Right lobe of liver (tissue), 6 donors: ENCODE measurements around the gene CHN1. TPM values are rescaled to one million over a fixed set of nuclear protein-coding genes. Genes with fewer than 3 reads are reported as not detected.

ENCODE experiments used
- ATAC-seq, 4 donors: fragments of 200-7000 bp; cut with Tn5 transposase; one replicate each; pipeline ENCODE4 v1.9.1; 2020; ENCODE audit warnings: mild to moderate bottlenecking in 4 of 4, moderate library complexity in 4 of 4
- DNase-seq, 3 donors: peaks; one replicate each; pipeline ENCODE4 v3.0.0-alpha.2; 2020
- H3K27ac ChIP-seq, 3 donors: fragments of 200-600 bp; one replicate each; pipeline ENCODE4 v1.8.0; 2022
- H3K27me3 ChIP-seq, 2 donors: fragments of 200-600 bp; one replicate each; pipeline ENCODE4 v1.8.0; 2022
- H3K36me3 ChIP-seq, 4 donors: fragments of 200-600 bp; sonication (generic) in 1 of 4; one replicate each; pipeline versions ENCODE4 v1.5.1 to v1.8.0; 2017 to 2022; ENCODE audit warnings: control low read depth in 1 of 4
- H3K4me1 ChIP-seq, 4 donors: fragments of 200-600 bp; sonication (generic) in 1 of 4; one replicate each; pipeline versions ENCODE4 v1.5.1 to v1.8.0; 2017 to 2022; ENCODE audit warnings: control low read depth in 1 of 4
- H3K4me3 ChIP-seq, 3 donors: fragments of 200-600 bp; one replicate each; pipeline ENCODE4 v1.8.0; 2022
- H3K9me3 ChIP-seq, 4 donors: fragments of 200-600 bp; sonication (generic) in 1 of 4; one replicate each; pipeline versions ENCODE4 v1.5.1 to v1.8.0; 2017 to 2022; ENCODE audit warnings: control low read depth in 1 of 4
- CTCF ChIP-seq, 4 donors: fragments of 200-600 bp in 3 of 4; fragments of 450-650 bp in 1 of 4; IDR thresholded peaks; one replicate each; pipeline versions ENCODE4 v1.5.1 to v1.8.0; 2016 to 2022; ENCODE audit warnings: antibody characterized with exemption in 4 of 4, mild to moderate bottlenecking in 2 of 4
- POLR2A ChIP-seq: fragments of 450-650 bp; IDR thresholded peaks from one replicate; pipeline ENCODE4 v1.6.1; 2017; ENCODE audit warnings: antibody characterized with exemption, mild to moderate bottlenecking
- WGBS: methylation state at CpG from one replicate; pipeline ENCODE4 v1.1.6; 2018; ENCODE audit warnings: low coverage, low lambda C conversion rate; ENCODE audit not compliant: insufficient coverage; ENCODE audit errors: missing lambda C conversion rate; 5-methylcytosine and 5-hydroxymethylcytosine counted together
- intact Hi-C, 2 donors: fragments of 100-400 bp; cut with DNase I; formaldehyde crosslinking; loops; one replicate each; pipeline versions ENCODE4 v1.11.2 to v1.14.1; 2022
- total RNA-seq, 6 experiments: library from RNA; depleted of rRNA in 2 of 6; stranded (reverse); fragments of >200 nt in 2 of 6; fragmentation: NEBNext Ultra II Directional in 3 of 6; extraction: Animal tissue kit (Norgen Biotek cat#: 25700) in 3 of 6; gene quantifications; one replicate each; pipeline versions ENCODE4 v1.1.0 to v1.2.4, GENCODE V29; 2016 to 2023
- donor health status: DM: no; HTN: yes; CAD: no.
- donor health status: DM: no; HTN: no; CAD: no.
- donor health status: DM: no; HTN: no; CAD: no.
- donor health status: DM: no; HTN: yes; CAD: no.
- donor health status: DM: no; HTN: yes; CAD: no.

The CHN1 gene
- total RNA-seq, 6 experiments from 2014 or later: 1.0 to 2.8 (median 1.4) TPM

DNA sequence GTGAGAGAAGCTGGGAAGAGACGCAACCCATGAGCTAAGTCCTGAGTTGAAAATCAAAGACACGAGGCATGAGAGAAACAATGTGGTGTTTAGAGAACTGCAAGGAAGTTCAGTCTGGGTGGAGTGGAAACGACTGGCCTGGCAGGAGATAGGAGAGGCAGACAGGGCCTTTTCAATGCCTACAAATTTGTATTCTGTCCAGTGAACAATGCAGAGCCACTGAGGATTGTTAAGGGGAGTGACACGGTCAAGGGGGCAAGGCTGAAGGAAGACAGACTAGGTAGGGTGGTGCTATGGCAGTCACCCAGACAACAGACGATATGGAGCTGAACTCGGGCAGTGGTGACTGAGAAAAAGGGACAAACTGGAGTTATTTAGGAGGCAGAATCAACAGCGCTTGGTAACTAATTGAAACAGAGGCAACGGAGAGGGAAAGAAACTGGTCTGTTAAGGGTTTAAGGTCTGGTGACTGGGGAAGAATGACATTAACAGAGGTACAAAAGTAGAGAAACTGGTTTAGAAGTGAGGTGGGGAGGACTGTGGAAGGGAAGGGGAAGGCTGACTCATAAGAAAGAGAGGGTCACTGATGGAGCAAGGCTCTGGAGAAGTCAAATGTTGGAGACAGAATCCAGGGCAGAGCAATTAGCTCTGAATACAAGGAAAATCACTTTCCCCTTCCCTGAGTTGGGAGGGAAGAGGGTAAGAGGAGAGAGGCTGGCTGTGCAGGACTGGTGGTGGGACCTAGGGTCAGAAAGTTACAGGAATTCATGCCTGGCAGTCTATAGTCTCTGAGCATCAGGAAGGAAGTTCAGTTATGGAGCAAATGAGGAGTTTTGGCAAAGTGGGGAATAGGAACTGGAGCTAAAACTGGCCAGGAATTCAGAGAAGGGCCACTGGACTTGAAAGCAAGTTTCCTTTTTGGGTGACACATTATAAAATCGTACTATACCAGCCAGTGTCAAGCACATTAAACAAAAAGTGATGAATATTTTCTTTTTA, 177.5 kb downstream of the CHN1 start:
- H3K4me1 ChIP-seq: no peaks in the 10 kb centered on the region

DNA sequence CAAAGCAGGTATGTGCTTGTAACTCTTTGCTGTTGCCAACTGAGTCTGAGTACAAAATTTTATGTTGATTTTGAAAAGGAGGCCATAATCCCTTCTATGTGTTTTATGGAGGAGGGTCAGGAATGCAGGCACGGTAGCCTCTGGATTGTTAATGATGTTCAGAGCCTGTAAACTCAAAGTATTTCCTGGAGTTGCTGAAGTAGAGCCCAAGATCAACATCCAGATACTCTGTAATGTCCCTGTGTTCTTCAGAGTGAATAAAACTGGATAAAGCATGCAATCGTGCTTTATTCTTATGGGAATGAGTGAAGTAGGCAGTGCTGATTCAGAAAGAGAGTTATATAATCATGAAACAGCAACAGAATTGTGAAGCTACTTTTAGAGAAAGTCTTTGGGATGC, 179.1 kb downstream of the CHN1 start:
- TF ChIP-seq POLR2A (no peak), CTCF (IDR thresholded peaks at IDR 0.05) (no peak)
- Histone ChIP-seq H3K4me3 (no peak overlapping the region), H3K4me1 (no peaks in the 10 kb centered on the region), H3K36me3 (no peaks in the 10 kb centered on the region), H3K27me3 (no peaks in the 10 kb centered on the region), H3K27ac (no peak overlapping the region), H3K9me3 (no peaks in the 10 kb centered on the region)
- WGBS: 54% methylated on average over 2 of the region's 2 CpGs
- no peak for DNase-seq
- intact Hi-C loops: no loop called here
- ATAC-seq: no peak

More for the DNA sequence above, 177.5 kb downstream of the CHN1 start:
- intact Hi-C loops: no loop called here
- ATAC-seq (peak; percentile 26 to 50 (median 31)), DNase-seq (no peak)
- no peaks in the 10 kb centered on the region for H3K27me3 ChIP-seq
- H3K9me3 ChIP-seq: no peaks in the 10 kb centered on the region
- no peak overlapping the region for H3K4me3 ChIP-seq
- no peaks in the 10 kb centered on the region for H3K36me3 ChIP-seq
- TF ChIP-seq POLR2A (no peak), CTCF (IDR thresholded peaks at IDR 0.05) (no peak)
- WGBS: 48% methylated on average over 9 of the region's 9 CpGs
- peak overlapping the region in 1 of 3 donors; percentile 5 for H3K27ac ChIP-seq

- DNase-seq: no peak
- no peaks in the 10 kb centered on the region for H3K4me1 ChIP-seq
- no peak for TF ChIP-seq CTCF (IDR thresholded peaks at IDR 0.05)
- TF ChIP-seq POLR2A: no peak
- ATAC-seq: no peak
- no peaks in the 10 kb centered on the region for H3K9me3 ChIP-seq
- no peaks in the 10 kb centered on the region for H3K36me3 ChIP-seq
- no peak overlapping the region for H3K27ac ChIP-seq
- H3K4me3 ChIP-seq: no peak overlapping the region
- H3K27me3 ChIP-seq: no peaks in the 10 kb centered on the region
- intact Hi-C loops: no loop called here
Observed at GRCh38 chr2:174824068-174824467, 181.1 kb downstream of the CHN1 start.

DNA sequence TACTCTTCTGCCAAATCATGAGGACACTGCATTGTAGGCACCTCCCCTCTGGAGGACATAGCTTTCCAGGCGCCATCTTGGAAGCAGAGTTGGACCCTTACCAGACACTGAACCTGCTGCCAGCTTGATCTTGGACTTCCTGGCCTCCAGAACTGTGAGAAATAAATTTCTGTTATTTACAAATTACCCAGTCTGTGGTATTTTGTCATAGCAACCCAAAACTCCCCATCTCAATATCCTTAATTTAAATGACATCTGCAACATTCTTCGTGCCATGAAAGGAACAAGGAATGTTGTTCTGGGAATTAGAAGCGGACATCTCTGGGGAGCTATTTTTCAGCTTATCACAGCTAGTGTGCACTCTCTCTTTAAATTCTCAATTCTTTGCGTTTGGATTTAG, 183.6 kb downstream of the CHN1 start:
- Histone ChIP-seq H3K4me3 (no peak overlapping the region), H3K27me3 (no peaks in the 10 kb centered on the region), H3K27ac (no peak overlapping the region), H3K9me3 (no peaks in the 10 kb centered on the region), H3K4me1 (no peaks in the 10 kb centered on the region), H3K36me3 (no peaks in the 10 kb centered on the region)
- TF ChIP-seq POLR2A (no peak), CTCF (IDR thresholded peaks at IDR 0.05) (no peak)
- ATAC-seq: no peak
- intact Hi-C loops: no loop called here
- 84% methylated on average over 3 of the region's 4 CpGs for WGBS
- no peak for DNase-seq
